ENCODE measurements around the gene TEX35.
"Not testable (repeated sequence)": the region's sequence is repeated elsewhere in the genome, so short reads cannot be mapped to it uniquely, and the experiment has no call there.

Gene TEX35

GRCh38 chr1:178495158-178495557 is 17.8 kb upstream of the TEX35 start:
- DNase-seq, result no peak

GRCh38 chr1:178495741-178496409 is 17.0 kb upstream of the TEX35 start:
- no peak for DNase-seq

- no peak for DNase-seq
These were observed 16.3 kb upstream of the TEX35 start, which contains the start of gene CLEC20A for GRCh38 chr1:178496410-178497135. CLEC20A (minus strand) TSS chr1:178496964; CDS start chr1:178496939, 25 bp downstream.

GRCh38 chr1:178497903-178498478 is 14.9 kb upstream of the TEX35 start:
- DNase-seq, result no peak

- DNase-seq, result no peak
These were observed 13.8 kb upstream of the TEX35 start for GRCh38 chr1:178498896-178499675.

- DNase-seq, result no peak
These were observed 12.7 kb upstream of the TEX35 start for GRCh38 chr1:178500091-178500770.

- DNase-seq, result no peak
These were observed 11.9 kb upstream of the TEX35 start for GRCh38 chr1:178500936-178501554.

- peak; percentile 18 for DNase-seq
These were observed 11.1 kb upstream of the TEX35 start for GRCh38 chr1:178501705-178502329.

- DNase-seq, result no peak
These were observed 10.6 kb upstream of the TEX35 start for GRCh38 chr1:178502330-178502714.

GRCh38 chr1:178502856-178503255 is 10.1 kb upstream of the TEX35 start:
- no peak for DNase-seq

GRCh38 chr1:178503316-178503715 is 9.6 kb upstream of the TEX35 start:
- DNase-seq, result not testable (repeated sequence)

GRCh38 chr1:178503849-178504248 is 9.1 kb upstream of the TEX35 start:
- no peak for DNase-seq

- no peak for DNase-seq
These were observed 8.6 kb upstream of the TEX35 start for GRCh38 chr1:178504286-178504685.

GRCh38 chr1:178506177-178506576 is 6.7 kb upstream of the TEX35 start:
- DNase-seq, result no peak

GRCh38 chr1:178506669-178507068 is 6.2 kb upstream of the TEX35 start:
- DNase-seq, result no peak

GRCh38 chr1:178509414-178510007 is 3.4 kb upstream of the TEX35 start:
- DNase-seq, result no peak

- no peak for DNase-seq
These were observed 2.8 kb upstream of the TEX35 start for GRCh38 chr1:178510155-178510554.

- no peak for DNase-seq
These were observed 522 bp downstream of the TEX35 start for GRCh38 chr1:178513278-178513983.

GRCh38 chr1:178516110-178516509 is 3.2 kb downstream of the TEX35 start:
- DNase-seq, result no peak

- no peak for DNase-seq
These were observed 6.0 kb downstream of the TEX35 start for GRCh38 chr1:178518894-178519293.

- DNase-seq, result no peak
These were observed 7.9 kb downstream of the TEX35 start for GRCh38 chr1:178520803-178521202.
